Gastroesophageal sphincter (tissue), 4 donors: ENCODE data around the gene WDR49. TPM values are rescaled to one million over a fixed set of nuclear protein-coding genes. Genes with fewer than 3 reads are reported as not detected.

Experiments
- ATAC-seq: fragments of 150-250 bp; one replicate; pipeline ENCODE4 v1.9.1; 2016; ENCODE audit warnings: mild to moderate bottlenecking, moderate library complexity
- H3K27ac ChIP-seq, 4 donors: fragments of 200-600 bp; sonication (generic) in 3 of 4; 1 replicate in 3 of 4; 2 replicates in 1 of 4; pipeline ENCODE4 v1.5.1; 2016 to 2019
- H3K27me3 ChIP-seq: fragments of 200-600 bp; sonication (generic); one replicate; pipeline ENCODE4 v1.5.1; 2019
- H3K36me3 ChIP-seq, 2 donors: fragments of 200-600 bp; sonication (generic); one replicate each; pipeline ENCODE4 v1.5.1; 2019; ENCODE audit warnings: control low read depth in 1 of 2
- H3K4me1 ChIP-seq, 3 donors: fragments of 200-600 bp; sonication (generic); 1 replicate in 2 of 3; 2 replicates in 1 of 3; pipeline ENCODE4 v1.5.1; 2016 to 2019; ENCODE audit warnings: control low read depth in 2 of 3
- H3K4me3 ChIP-seq, 2 donors: fragments of 200-600 bp; sonication (generic); one replicate each; pipeline ENCODE4 v1.5.1; 2019; ENCODE audit warnings: mild to moderate bottlenecking in 1 of 2, moderate library complexity in 1 of 2
- H3K9me3 ChIP-seq, 3 donors: fragments of 200-600 bp; sonication (generic); one replicate each; pipeline ENCODE4 v1.5.1; 2017 to 2019; ENCODE audit warnings: control low read depth in 2 of 3
- CTCF ChIP-seq, 4 experiments: fragments of 200-600 bp in 2 of 4; fragments of 450-650 bp in 2 of 4; sonication (generic) in 1 of 4; IDR thresholded peaks; one replicate each; pipeline ENCODE4 v1.5.1; 2017 to 2019; ENCODE audit warnings: antibody characterized with exemption in 4 of 4, mild to moderate bottlenecking in 2 of 4, moderate library complexity in 2 of 4
- EP300 ChIP-seq: sonication (generic); formaldehyde crosslinking; IDR thresholded peaks from one replicate; pipeline ENCODE4 v1.6.1; 2017; ENCODE audit warnings: antibody characterized with exemption, mild to moderate bottlenecking
- POLR2A ChIP-seq, 2 donors: fragments of 450-650 bp; IDR thresholded peaks; one replicate each; pipeline ENCODE4 v1.6.1; 2017; ENCODE audit warnings: antibody characterized with exemption in 2 of 2, mild to moderate bottlenecking in 2 of 2, moderate library complexity in 1 of 2
- POLR2AphosphoS5 ChIP-seq: sonication (generic); formaldehyde crosslinking; IDR thresholded peaks from one replicate; pipeline ENCODE4 v1.6.1; 2017; ENCODE audit warnings: antibody characterized with exemption
- WGBS, 2 donors: methylation state at CpG; one replicate each; pipeline ENCODE4 v1.1.5; 2018; ENCODE audit warnings: low coverage in 1 of 2; 5-methylcytosine and 5-hydroxymethylcytosine counted together
- total RNA-seq, 4 donors: library from RNA; depleted of rRNA; stranded (reverse); fragments of >200 nt; gene quantifications; one replicate each; pipeline ENCODE4 v1.1.0, GENCODE V29; 2016

Gene WDR49
- total RNA-seq, 4 donors from 2014 or later, result 1.6 to 8.7 (median 4.9) TPM

- no peak for TF ChIP-seq POLR2A (IDR thresholded peaks at IDR 0.05)
- TF ChIP-seq EP300, result no peak
- TF ChIP-seq CTCF (IDR thresholded peaks at IDR 0.05), result no peak
- TF ChIP-seq POLR2AphosphoS5, result no peak
- ATAC-seq, result no peak
- Histone ChIP-seq H3K27ac (no peak overlapping the region), H3K4me3 (no peak overlapping the region), H3K4me1 (no peaks in the 10 kb centered on the region), H3K9me3 (no peaks in the 10 kb centered on the region), H3K36me3 (no peaks in the 10 kb centered on the region), H3K27me3 (no peaks in the 10 kb centered on the region)
- WGBS, 2 donors, result 80 to 92% methylated on average over 1 to 2 of the region's 7 CpGs
These were observed 78.6 kb downstream of the WDR49 start for GRCh38 chr3:167575000-167575600.

GRCh38 chr3:167572991-167573390 is 80.8 kb downstream of the WDR49 start:
- Histone ChIP-seq H3K27ac (no peak overlapping the region), H3K4me3 (no peak overlapping the region), H3K9me3 (no peaks in the 10 kb centered on the region), H3K4me1 (no peaks in the 10 kb centered on the region), H3K36me3 (no peaks in the 10 kb centered on the region), H3K27me3 (no peaks in the 10 kb centered on the region)
- ATAC-seq, result no peak
- TF ChIP-seq POLR2AphosphoS5 (no peak), CTCF (IDR thresholded peaks at IDR 0.05) (no peak), POLR2A (IDR thresholded peaks at IDR 0.05) (no peak), EP300 (no peak)
- 68 to 83% methylated on average over 2 of the region's 2 CpGs for WGBS, 2 donors

- TF ChIP-seq POLR2A (IDR thresholded peaks at IDR 0.05) (no peak), EP300 (no peak), POLR2AphosphoS5 (no peak), CTCF (IDR thresholded peaks at IDR 0.05) (no peak)
- no peak for ATAC-seq
- H3K4me3 ChIP-seq, result no peak overlapping the region
- no peaks in the 10 kb centered on the region for H3K4me1 ChIP-seq
- H3K9me3 ChIP-seq, result no peaks in the 10 kb centered on the region
- H3K27me3 ChIP-seq, result no peaks in the 10 kb centered on the region
- WGBS, 2 donors, result 80 to 91% methylated on average over 1 to 2 of the region's 2 CpGs
- no peak overlapping the region for H3K27ac ChIP-seq
- H3K36me3 ChIP-seq, result no peaks in the 10 kb centered on the region
These were observed 85.1 kb downstream of the WDR49 start for GRCh38 chr3:167568634-167569033.

GRCh38 chr3:167565489-167565888 is 88.3 kb downstream of the WDR49 start:
- H3K9me3 ChIP-seq, result no peaks in the 10 kb centered on the region
- TF ChIP-seq EP300, result no peak
- no peak for TF ChIP-seq CTCF (IDR thresholded peaks at IDR 0.05)
- TF ChIP-seq POLR2A (IDR thresholded peaks at IDR 0.05), result no peak
- TF ChIP-seq POLR2AphosphoS5, result no peak
- ATAC-seq, result no peak
- no peaks in the 10 kb centered on the region for H3K36me3 ChIP-seq
- whole genome bisulfite sequencing, 2 donors, result 32 to 83% methylated on average over 1 of the region's 1 CpG
- no peaks in the 10 kb centered on the region for H3K27me3 ChIP-seq
- H3K27ac ChIP-seq, result no peak overlapping the region
- no peak overlapping the region for H3K4me3 ChIP-seq
- no peaks in the 10 kb centered on the region for H3K4me1 ChIP-seq

- Histone ChIP-seq H3K4me1 (no peaks in the 10 kb centered on the region), H3K36me3 (no peaks in the 10 kb centered on the region), H3K27me3 (no peaks in the 10 kb centered on the region), H3K4me3 (no peak overlapping the region), H3K27ac (no peak overlapping the region), H3K9me3 (no peaks in the 10 kb centered on the region)
- TF ChIP-seq EP300 (no peak), POLR2AphosphoS5 (no peak), POLR2A (IDR thresholded peaks at IDR 0.05) (no peak)
- WGBS, 2 donors, result 32 to 52% methylated on average over 2 of the region's 2 CpGs
- ATAC-seq, result no peak
These were observed 89.1 kb downstream of the WDR49 start for GRCh38 chr3:167564612-167565011.
